ENCODE measurements around the gene S100A9. TPM values are rescaled to one million over a fixed set of nuclear protein-coding genes. Genes with fewer than 3 reads are reported as not detected.

Gene S100A9
- total and polyA plus RNA-seq, 2 experiments from 2014 or later = not detected

- Histone ChIP-seq H3K27ac (ENCODE audit: low read depth) (no peak overlapping the region), H3K4me1 (ENCODE audit: insufficient read depth) (peaks cover 7% of the 10 kb centered on the region), H3K4me3 (no peak overlapping the region), H2AFZ (no peak overlapping the region), H3F3A (replicated peaks; ENCODE audit: low read depth) (no peaks in the 10 kb centered on the region), H4K20me1 (replicated peaks; ENCODE audit: insufficient read depth) (no peaks in the 10 kb centered on the region), H3K79me2 (replicated peaks; ENCODE audit: insufficient read depth) (no peaks in the 10 kb centered on the region), H3K36me3 (ENCODE audit: insufficient read depth) (no peaks in the 10 kb centered on the region), H3K4me2 (no peak overlapping the region), H3K27me3 (ENCODE audit: insufficient read depth) (no peaks in the 10 kb centered on the region), H3K9me2 (ENCODE audit: insufficient read depth) (no peaks in the 10 kb centered on the region)
- Mint-ChIP-seq H3K36me3 (ENCODE audit: low read depth) (no peaks in the 10 kb centered on the region), H3K27ac (no peak overlapping the region), H3K4me3 (no peak overlapping the region), H3K27me3 (ENCODE audit: insufficient read depth, low read depth, poor library complexity) (peaks cover 14% of the 10 kb centered on the region), H3K9me3 (no peaks in the 10 kb centered on the region; the same call in 2 of the 3 replicates), H3K4me1 (peaks cover 17% of the 10 kb centered on the region)
- DNase-seq (ENCODE audit: low spot score) (no peak), ATAC-seq (no peak)
- TF ChIP-seq ZNF331 (CRISPR knock-in tag; IDR thresholded peaks at IDR 0.05; ENCODE audit: low read depth) (no peak), JUNB (IDR thresholded peaks at IDR 0.05; ENCODE audit: unreplicated experiment) (no peak), CTCF (conservative IDR thresholded peaks at IDR 0.05; ENCODE audit: low read depth in 2 of 2) (no peak), POLR2AphosphoS5 (IDR thresholded peaks at IDR 0.05; ENCODE audit: low read depth) (no peak), NANOG (IDR thresholded peaks at IDR 0.05; ENCODE audit: borderline replicate concordance) (no peak), STAT1 (IDR thresholded peaks at IDR 0.05; ENCODE audit: unreplicated experiment) (no peak), EZH2phosphoT487 (IDR thresholded peaks at IDR 0.05; ENCODE audit: unreplicated experiment) (no peak), EZH2 (IDR thresholded peaks at IDR 0.05; ENCODE audit: low read depth, unreplicated experiment) (no peak)
- TF ChIP-seq, protein P1, sequence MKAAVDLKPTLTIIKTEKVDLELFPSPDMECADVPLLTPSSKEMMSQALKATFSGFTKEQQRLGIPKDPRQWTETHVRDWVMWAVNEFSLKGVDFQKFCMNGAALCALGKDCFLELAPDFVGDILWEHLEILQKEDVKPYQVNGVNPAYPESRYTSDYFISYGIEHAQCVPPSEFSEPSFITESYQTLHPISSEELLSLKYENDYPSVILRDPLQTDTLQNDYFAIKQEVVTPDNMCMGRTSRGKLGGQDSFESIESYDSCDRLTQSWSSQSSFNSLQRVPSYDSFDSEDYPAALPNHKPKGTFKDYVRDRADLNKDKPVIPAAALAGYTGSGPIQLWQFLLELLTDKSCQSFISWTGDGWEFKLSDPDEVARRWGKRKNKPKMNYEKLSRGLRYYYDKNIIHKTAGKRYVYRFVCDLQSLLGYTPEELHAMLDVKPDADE (IDR thresholded peaks at IDR 0.05) = no peak
- TF ChIP-seq, protein P2, sequence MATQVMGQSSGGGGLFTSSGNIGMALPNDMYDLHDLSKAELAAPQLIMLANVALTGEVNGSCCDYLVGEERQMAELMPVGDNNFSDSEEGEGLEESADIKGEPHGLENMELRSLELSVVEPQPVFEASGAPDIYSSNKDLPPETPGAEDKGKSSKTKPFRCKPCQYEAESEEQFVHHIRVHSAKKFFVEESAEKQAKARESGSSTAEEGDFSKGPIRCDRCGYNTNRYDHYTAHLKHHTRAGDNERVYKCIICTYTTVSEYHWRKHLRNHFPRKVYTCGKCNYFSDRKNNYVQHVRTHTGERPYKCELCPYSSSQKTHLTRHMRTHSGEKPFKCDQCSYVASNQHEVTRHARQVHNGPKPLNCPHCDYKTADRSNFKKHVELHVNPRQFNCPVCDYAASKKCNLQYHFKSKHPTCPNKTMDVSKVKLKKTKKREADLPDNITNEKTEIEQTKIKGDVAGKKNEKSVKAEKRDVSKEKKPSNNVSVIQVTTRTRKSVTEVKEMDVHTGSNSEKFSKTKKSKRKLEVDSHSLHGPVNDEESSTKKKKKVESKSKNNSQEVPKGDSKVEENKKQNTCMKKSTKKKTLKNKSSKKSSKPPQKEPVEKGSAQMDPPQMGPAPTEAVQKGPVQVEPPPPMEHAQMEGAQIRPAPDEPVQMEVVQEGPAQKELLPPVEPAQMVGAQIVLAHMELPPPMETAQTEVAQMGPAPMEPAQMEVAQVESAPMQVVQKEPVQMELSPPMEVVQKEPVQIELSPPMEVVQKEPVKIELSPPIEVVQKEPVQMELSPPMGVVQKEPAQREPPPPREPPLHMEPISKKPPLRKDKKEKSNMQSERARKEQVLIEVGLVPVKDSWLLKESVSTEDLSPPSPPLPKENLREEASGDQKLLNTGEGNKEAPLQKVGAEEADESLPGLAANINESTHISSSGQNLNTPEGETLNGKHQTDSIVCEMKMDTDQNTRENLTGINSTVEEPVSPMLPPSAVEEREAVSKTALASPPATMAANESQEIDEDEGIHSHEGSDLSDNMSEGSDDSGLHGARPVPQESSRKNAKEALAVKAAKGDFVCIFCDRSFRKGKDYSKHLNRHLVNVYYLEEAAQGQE (IDR thresholded peaks at IDR 0.05; ENCODE audit: unreplicated experiment) = no peak
- TF ChIP-seq, protein P3, sequence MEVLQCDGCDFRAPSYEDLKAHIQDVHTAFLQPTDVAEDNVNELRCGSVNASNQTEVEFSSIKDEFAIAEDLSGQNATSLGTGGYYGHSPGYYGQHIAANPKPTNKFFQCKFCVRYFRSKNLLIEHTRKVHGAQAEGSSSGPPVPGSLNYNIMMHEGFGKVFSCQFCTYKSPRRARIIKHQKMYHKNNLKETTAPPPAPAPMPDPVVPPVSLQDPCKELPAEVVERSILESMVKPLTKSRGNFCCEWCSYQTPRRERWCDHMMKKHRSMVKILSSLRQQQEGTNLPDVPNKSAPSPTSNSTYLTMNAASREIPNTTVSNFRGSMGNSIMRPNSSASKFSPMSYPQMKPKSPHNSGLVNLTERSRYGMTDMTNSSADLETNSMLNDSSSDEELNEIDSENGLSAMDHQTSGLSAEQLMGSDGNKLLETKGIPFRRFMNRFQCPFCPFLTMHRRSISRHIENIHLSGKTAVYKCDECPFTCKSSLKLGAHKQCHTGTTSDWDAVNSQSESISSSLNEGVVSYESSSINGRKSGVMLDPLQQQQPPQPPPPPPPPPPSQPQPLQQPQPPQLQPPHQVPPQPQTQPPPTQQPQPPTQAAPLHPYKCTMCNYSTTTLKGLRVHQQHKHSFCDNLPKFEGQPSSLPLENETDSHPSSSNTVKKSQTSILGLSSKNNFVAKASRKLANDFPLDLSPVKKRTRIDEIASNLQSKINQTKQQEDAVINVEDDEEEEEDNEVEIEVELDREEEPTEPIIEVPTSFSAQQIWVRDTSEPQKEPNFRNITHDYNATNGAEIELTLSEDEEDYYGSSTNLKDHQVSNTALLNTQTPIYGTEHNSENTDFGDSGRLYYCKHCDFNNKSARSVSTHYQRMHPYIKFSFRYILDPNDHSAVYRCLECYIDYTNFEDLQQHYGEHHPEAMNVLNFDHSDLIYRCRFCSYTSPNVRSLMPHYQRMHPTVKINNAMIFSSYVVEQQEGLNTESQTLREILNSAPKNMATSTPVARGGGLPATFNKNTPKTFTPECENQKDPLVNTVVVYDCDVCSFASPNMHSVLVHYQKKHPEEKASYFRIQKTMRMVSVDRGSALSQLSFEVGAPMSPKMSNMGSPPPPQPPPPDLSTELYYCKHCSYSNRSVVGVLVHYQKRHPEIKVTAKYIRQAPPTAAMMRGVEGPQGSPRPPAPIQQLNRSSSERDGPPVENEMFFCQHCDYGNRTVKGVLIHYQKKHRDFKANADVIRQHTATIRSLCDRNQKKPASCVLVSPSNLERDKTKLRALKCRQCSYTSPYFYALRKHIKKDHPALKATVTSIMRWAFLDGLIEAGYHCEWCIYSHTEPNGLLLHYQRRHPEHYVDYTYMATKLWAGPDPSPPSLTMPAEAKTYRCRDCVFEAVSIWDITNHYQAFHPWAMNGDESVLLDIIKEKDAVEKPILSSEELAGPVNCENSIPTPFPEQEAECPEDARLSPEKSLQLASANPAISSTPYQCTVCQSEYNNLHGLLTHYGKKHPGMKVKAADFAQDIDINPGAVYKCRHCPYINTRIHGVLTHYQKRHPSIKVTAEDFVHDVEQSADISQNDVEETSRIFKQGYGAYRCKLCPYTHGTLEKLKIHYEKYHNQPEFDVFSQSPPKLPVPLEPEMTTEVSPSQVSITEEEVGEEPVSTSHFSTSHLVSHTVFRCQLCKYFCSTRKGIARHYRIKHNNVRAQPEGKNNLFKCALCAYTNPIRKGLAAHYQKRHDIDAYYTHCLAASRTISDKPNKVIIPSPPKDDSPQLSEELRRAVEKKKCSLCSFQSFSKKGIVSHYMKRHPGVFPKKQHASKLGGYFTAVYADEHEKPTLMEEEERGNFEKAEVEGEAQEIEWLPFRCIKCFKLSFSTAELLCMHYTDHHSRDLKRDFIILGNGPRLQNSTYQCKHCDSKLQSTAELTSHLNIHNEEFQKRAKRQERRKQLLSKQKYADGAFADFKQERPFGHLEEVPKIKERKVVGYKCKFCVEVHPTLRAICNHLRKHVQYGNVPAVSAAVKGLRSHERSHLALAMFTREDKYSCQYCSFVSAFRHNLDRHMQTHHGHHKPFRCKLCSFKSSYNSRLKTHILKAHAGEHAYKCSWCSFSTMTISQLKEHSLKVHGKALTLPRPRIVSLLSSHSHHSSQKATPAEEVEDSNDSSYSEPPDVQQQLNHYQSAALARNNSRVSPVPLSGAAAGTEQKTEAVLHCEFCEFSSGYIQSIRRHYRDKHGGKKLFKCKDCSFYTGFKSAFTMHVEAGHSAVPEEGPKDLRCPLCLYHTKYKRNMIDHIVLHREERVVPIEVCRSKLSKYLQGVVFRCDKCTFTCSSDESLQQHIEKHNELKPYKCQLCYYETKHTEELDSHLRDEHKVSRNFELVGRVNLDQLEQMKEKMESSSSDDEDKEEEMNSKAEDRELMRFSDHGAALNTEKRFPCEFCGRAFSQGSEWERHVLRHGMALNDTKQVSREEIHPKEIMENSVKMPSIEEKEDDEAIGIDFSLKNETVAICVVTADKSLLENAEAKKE (CRISPR knock-in tag; IDR thresholded peaks at IDR 0.05) = no peak
Observed at GRCh38 chr1:153309441-153309840, 48.2 kb upstream of the S100A9 start.
